Smooth muscle cell (in vitro differentiated cells): ENCODE data around the gene KCNJ12. TPM values are rescaled to one million over a fixed set of nuclear protein-coding genes. Genes with fewer than 3 reads are reported as not detected.

Experiments
- DNase-seq: peaks from one replicate; lab custom pipeline; 2025; ENCODE audit not compliant: unreplicated experiment; lab: John Stamatoyannopoulos, UW
- H2AFZ ChIP-seq: fragments of 200-600 bp; sonication (generic); 2 replicates; pipeline ENCODE4 v1.6.0; 2016; ENCODE audit warnings: antibody characterized with exemption, low read depth, mild to moderate bottlenecking
- H3F3A ChIP-seq: fragments of 200-600 bp; sonication (generic); 2 replicates; pipeline ENCODE4 v1.6.0; 2017; ENCODE audit warnings: antibody characterized with exemption, low read depth
- H3K27ac ChIP-seq: fragments of 200-600 bp; sonication (generic); 2 replicates; pipeline ENCODE4 v1.5.1; 2016; ENCODE audit warnings: low read depth, mild to moderate bottlenecking
- H3K27me3 ChIP-seq: fragments of 200-600 bp; sonication (generic); 2 replicates; pipeline ENCODE4 v1.6.1; 2016; ENCODE audit warnings: low read depth, mild to moderate bottlenecking
- H3K36me3 ChIP-seq: fragments of 200-600 bp; sonication (generic); 2 replicates; pipeline ENCODE4 v1.5.1; 2016; ENCODE audit warnings: low read depth
- H3K4me1 ChIP-seq: fragments of 200-600 bp; sonication (generic); 2 replicates; pipeline ENCODE4 v1.5.1; 2016; ENCODE audit warnings: low read depth
- H3K4me2 ChIP-seq: fragments of 200-600 bp; sonication (generic); 2 replicates; pipeline ENCODE4 v1.6.0; 2016; ENCODE audit warnings: mild to moderate bottlenecking
- H3K4me3 ChIP-seq: fragments of 200-600 bp; sonication (generic); 2 replicates; pipeline ENCODE4 v1.5.1; 2016; ENCODE audit warnings: mild to moderate bottlenecking
- H3K79me2 ChIP-seq: fragments of 200-600 bp; sonication (generic); 2 replicates; pipeline ENCODE4 v1.6.0; 2016; ENCODE audit warnings: low read depth, mild to moderate bottlenecking
- H3K9ac ChIP-seq: fragments of 200-600 bp; sonication (generic); 2 replicates; pipeline ENCODE4 v1.6.0; 2016; ENCODE audit warnings: low read depth
- H3K9me3 ChIP-seq: fragments of 200-600 bp; sonication (generic); replicated peaks from 2 replicates; pipeline ENCODE4 v1.5.1; 2016; ENCODE audit warnings: low read depth
- H4K20me1 ChIP-seq: fragments of 200-600 bp; sonication (generic); 2 replicates; pipeline ENCODE4 v1.6.0; 2016; ENCODE audit warnings: low read depth
- CTCF ChIP-seq: fragments of 200-600 bp; sonication (generic); IDR thresholded peaks from 2 replicates; pipeline ENCODE4 v1.5.1; 2017; ENCODE audit warnings: borderline replicate concordance, mild to moderate bottlenecking, antibody characterized with exemption; ENCODE audit not compliant: insufficient read depth, poor library complexity, severe bottlenecking
- WGBS: methylation state at CpG from one replicate; pipeline ENCODE4 v1.1.7; 2016; ENCODE audit warnings: low lambda C conversion rate; 5-methylcytosine and 5-hydroxymethylcytosine counted together
- polyA plus RNA-seq: library from polyadenylated mRNA; unstranded; fragments of >200 nt; fragmentation: Nextera tagmentation; extraction: Ambion mirVana; gene quantifications from 2 replicates; pipeline ENCODE4 v1.2.1, GENCODE V29; 2016
- total RNA-seq: library from RNA; depleted of rRNA; stranded (reverse); fragments of >200 nt; gene quantifications from 2 replicates; pipeline ENCODE4 v1.2.3, GENCODE V29; 2014

The KCNJ12 gene
- total and polyA plus RNA-seq, 2 experiments from 2014 or later, result 0.04 to 0.18 TPM

DNA sequence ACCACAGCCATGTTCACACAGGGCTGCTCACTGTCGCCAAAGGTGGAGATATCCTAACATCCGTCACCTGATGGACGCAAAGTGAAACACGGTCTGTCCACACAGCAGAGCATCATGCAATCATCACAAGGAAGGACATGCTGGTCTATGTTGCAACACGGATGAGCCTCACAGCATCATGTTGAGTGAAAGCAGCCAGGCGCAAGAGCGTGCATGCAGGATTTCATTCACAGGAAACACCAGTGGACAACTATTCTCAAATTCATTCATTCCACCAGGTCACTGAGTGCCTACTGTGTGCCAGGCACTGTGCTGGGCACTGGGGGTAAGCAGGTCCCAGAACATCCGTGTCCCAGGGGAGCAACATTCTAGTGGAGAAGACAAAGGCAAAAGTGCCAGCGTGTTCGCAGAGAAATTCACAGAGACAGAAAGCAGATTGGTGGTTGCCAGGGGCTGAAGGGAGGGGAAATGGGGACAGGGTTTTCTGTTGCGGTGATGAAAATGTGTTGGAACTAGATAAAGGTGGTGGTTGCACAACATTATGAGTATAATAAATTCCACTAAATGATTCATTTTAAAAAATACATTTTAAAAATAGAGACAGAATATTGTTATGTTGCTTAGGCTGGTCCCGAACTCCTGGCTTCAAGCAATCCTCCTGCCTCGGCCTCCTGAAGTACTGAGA is 22.7 kb upstream of the KCNJ12 start:
- no peaks in the 10 kb centered on the region for H3K27me3 ChIP-seq
- H3K27ac ChIP-seq, result no peak overlapping the region
- H3K4me3 ChIP-seq, result no peak overlapping the region
- H3K9ac ChIP-seq, result no peak overlapping the region
- H3F3A ChIP-seq, result no peaks in the 10 kb centered on the region
- H4K20me1 ChIP-seq, result no peaks in the 10 kb centered on the region
- no peaks in the 10 kb centered on the region for H3K36me3 ChIP-seq
- H2AFZ ChIP-seq, result no peak overlapping the region
- no peaks in the 10 kb centered on the region for H3K9me3 ChIP-seq
- H3K4me2 ChIP-seq, result no peak overlapping the region
- no peak for TF ChIP-seq CTCF
- no peak for DNase-seq
- H3K4me1 ChIP-seq, result no peaks in the 10 kb centered on the region
- 93% methylated on average over 13 of the region's 13 CpGs for WGBS
- H3K79me2 ChIP-seq, result no peaks in the 10 kb centered on the region

DNA sequence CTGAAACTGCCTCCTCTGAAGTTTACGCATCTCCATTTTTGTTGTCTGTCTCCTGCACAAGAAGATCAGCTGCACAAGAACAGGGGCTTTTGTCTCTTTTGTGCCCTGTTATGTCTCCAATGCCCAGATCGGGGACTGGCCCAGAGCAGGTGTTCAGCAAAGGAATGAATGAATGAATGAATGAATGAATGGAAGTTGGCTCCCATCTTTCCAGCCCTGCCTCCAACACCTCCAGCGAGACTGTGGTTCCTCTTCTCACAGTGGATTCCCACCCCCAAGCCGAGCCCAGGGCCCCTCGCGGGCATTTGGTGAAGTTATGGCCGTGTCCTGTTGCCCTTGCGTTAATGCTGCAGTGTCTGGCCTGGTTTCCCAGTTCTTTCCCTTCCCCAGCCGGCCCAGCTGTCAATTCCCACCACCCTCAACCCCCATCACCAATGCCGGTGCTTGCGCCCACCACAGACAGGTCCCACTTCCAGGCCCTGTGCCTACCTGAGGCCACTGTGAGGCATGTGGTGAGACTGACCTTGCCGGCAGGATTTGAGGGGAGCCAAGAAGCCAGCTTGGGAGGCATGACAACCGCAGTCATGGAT is 21.3 kb upstream of the KCNJ12 start:
- Histone ChIP-seq H3K4me2 (no peak overlapping the region), H3K9ac (no peak overlapping the region), H3K9me3 (no peaks in the 10 kb centered on the region), H3K79me2 (no peaks in the 10 kb centered on the region), H3K36me3 (no peaks in the 10 kb centered on the region), H3K27me3 (no peaks in the 10 kb centered on the region), H2AFZ (no peak overlapping the region), H4K20me1 (no peaks in the 10 kb centered on the region), H3K4me3 (no peak overlapping the region), H3K4me1 (peaks cover 3% of the 10 kb centered on the region), H3F3A (no peaks in the 10 kb centered on the region), H3K27ac (no peak overlapping the region)
- WGBS, result 94% methylated on average over 13 of the region's 13 CpGs
- DNase-seq, result no peak
- no peak for TF ChIP-seq CTCF

DNA sequence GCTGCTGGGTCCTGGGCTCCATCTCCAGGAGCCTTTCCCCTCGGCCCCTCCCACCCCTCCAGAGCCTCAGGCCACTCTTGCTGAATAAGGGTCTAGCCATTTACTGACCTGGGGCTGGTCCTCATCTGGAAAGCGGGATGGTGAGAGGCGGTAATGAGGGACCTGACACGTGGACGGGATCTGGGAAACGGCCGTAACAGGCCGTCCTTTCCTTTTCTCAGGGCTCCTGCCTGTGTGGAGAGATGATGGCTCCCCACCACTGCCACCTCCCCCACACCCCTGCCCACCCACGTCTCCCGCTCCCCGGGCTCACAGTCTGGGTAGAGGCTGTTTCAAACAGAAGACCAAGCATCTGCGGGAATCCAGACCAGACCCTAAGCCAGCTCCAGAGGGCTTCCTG is 20.6 kb upstream of the KCNJ12 start:
- Histone ChIP-seq H3K27ac (no peak overlapping the region), H3K9me3 (no peaks in the 10 kb centered on the region), H3K79me2 (no peaks in the 10 kb centered on the region), H3K4me3 (no peak overlapping the region), H3K27me3 (no peaks in the 10 kb centered on the region), H3K36me3 (no peaks in the 10 kb centered on the region), H3K4me2 (no peak overlapping the region), H4K20me1 (no peaks in the 10 kb centered on the region), H3K9ac (no peak overlapping the region), H3K4me1 (peaks cover 7% of the 10 kb centered on the region), H2AFZ (no peak overlapping the region), H3F3A (no peaks in the 10 kb centered on the region)
- TF ChIP-seq CTCF, result no peak
- 86% methylated on average over 12 of the region's 12 CpGs for WGBS
- no peak for DNase-seq

- Histone ChIP-seq H3K27me3 (no peaks in the 10 kb centered on the region), H3K36me3 (no peaks in the 10 kb centered on the region), H3K9me3 (no peaks in the 10 kb centered on the region), H2AFZ (no peak overlapping the region), H3K4me1 (peaks cover 7% of the 10 kb centered on the region), H4K20me1 (no peaks in the 10 kb centered on the region), H3F3A (no peaks in the 10 kb centered on the region), H3K79me2 (no peaks in the 10 kb centered on the region), H3K9ac (no peak overlapping the region), H3K4me3 (no peak overlapping the region), H3K4me2 (no peak overlapping the region), H3K27ac (no peak overlapping the region)
- no peak for DNase-seq
- WGBS, result 93% methylated on average over 2 of the region's 2 CpGs
- TF ChIP-seq CTCF, result no peak
These were observed 19.5 kb upstream of the KCNJ12 start for GRCh38 chr17:21356537-21357127.
